ENCODE results near the gene FBN3. TPM values are rescaled to one million over a fixed set of nuclear protein-coding genes. Genes with fewer than 3 reads are reported as not detected.

FBN3 gene
- total RNA-seq, 1 donor from 2014 or later = not detected

DNA sequence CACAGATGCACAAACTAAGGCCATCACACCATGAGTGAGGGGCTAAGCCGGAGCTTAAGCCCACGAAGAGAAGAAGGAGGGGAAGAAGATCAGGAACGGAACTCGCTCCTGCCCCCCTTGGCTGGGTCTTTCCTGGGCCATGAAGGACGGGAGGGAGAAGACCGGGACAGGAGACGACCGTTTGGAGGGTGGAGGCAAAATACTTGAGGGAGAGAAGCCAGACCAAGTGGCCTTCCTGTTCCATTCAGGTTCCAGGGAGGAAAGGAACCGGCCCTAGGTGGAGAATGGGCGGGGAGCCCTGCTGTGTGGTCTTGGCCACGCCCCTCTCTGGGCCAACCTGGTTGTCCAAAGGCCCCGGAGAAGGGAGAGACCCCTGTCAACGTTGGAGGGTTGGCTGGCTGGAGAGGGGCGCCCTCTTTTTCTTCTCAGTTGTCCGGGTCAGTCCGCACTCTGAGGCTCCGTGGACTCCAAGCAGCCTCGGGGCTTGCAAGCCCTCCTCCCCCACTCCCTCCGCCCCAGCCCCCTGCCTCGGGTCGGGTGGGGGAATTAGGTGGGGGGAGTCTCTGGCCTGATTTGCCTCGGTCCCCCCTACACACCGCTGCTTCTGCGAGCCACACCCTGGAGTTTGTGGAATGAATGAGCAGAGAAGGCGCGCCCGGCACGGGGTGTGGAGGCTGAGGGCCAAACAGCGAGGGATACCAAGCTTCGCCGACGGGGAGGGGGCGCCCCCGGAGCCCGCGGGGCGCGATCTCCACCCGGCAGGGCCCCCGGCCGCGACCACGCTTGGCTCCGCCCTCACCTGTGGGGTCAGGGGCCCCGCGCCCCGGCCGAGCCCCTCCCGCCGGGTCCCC is 757 bp downstream of the FBN3 start:
- no peak for DNase-seq (ENCODE audit: low spot score)

- no peak for DNase-seq (ENCODE audit: low spot score)
These were observed 1.3 kb downstream of the FBN3 start for GRCh38 chr19:8148088-8148409.

- no peak for DNase-seq (ENCODE audit: low spot score)
These were observed 1.8 kb downstream of the FBN3 start for GRCh38 chr19:8147582-8147978.

DNA sequence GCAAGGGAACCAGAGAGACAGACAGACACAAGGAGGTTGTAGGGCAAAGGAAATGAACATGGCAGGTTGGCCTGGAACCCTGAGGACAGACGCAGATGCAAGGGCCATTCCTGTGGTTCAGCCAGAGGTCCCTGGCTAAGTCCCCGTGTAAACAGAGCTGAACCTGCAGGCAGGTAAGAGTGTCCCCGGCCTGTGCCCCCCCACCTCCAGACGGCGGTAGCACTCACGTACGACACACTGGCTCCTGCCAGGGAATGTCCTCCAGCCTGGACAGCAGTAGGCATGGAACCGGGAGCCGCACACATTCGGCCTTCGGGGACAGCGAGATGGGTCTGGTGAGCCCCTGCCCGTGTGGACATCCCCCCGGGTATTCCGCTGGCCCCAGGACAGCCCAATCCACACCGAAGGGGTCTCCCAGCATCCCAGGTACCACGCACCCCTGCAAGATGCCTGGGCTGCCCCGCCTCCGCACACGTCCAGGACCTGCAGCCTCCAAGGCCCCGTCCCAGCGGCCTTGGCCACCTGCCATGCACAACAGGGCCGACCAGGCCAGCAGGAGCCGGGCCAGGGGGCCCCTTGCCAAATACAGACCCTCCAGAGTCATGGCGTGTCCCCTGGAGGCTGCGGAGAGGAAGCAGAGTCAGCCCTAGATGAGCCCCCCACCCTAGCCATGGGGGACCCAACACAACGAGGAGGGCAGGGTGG is 2.4 kb downstream of the FBN3 start:
- DNase-seq (ENCODE audit: low spot score) = no peak

DNA sequence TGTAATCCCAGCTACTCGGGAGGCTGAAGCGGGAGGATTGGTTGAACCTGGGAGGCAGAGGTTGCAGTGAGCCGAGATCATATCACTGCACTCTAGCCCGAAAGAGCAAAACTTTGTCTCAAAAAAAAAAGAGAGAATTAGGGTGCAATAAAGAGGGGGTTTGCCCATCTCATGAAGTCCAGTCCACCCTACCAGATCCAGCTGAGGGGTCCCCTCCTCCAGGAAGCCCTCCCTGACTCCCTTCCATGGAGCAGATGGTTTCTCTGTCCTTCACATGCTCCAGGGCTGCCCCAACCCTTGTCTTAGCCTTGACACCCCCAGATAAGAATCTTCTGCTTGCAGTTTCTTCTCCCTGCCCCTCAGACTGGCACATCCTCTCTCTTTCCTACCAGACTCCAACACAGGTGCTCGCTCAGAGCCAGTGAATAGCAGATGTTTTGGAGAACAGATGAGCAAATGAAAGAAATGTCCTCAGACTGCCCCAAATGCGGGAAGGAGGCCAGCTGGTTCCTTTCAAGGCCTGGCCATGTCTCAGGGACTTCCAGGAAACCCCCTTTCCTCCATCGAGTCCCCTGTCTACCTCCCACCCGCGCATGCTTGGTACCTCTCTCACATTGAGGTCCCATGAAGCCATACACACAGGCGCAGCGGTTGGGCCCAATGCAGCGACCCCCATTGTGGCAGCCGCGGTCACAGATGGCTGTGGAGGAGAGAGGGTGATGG is 5.0 kb downstream of the FBN3 start:
- no peak for DNase-seq (ENCODE audit: low spot score)

- DNase-seq (ENCODE audit: low spot score) = no peak
These were observed 6.4 kb downstream of the FBN3 start for GRCh38 chr19:8143041-8143440.

- DNase-seq (ENCODE audit: low spot score) = no peak
These were observed 6.9 kb downstream of the FBN3 start for GRCh38 chr19:8142513-8142900.

GRCh38 chr19:8141726-8142512 is 7.5 kb downstream of the FBN3 start:
- no peak for DNase-seq (ENCODE audit: low spot score)

DNA sequence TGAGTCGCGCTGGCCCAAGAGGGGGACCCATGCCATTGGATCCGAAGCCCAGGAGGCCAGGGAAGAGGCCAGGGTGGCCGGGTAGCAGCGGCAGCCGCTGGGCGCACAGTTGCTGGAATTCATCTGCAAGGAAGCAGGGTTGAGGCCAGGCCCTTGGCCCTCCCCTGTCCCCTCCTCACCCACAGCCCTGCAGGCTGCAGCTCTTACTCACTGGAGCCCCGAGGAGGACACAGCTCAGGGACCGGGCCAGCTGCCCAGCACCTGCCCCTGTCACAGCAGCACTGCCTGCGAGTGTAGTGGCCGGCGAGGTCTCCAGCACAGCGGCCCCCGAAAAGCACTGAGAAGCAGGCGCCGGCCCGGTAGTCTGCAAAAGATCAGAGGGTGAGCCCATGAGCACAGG is 11.2 kb downstream of the FBN3 start:
- no peak for DNase-seq (ENCODE audit: low spot score)

DNA sequence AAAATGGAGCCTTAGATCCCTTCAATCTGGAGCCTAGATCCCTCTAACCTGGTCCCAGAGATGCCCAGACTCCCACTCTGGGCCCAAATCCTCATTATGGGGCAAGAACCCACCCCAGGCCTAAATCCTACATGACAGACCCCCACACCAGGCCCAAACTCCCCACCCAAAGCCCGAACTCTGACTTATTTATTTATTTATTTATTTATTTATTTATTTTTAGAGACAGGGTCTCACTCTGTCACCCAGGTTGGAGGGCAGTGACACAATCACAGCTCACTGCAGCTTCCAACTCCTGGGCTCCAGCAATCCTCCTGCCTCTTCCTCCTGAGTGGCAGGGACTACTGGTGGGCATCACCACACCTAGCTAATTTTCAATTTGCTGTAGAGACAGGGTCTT is 12.0 kb downstream of the FBN3 start:
- no peak for DNase-seq (ENCODE audit: low spot score)

DNA sequence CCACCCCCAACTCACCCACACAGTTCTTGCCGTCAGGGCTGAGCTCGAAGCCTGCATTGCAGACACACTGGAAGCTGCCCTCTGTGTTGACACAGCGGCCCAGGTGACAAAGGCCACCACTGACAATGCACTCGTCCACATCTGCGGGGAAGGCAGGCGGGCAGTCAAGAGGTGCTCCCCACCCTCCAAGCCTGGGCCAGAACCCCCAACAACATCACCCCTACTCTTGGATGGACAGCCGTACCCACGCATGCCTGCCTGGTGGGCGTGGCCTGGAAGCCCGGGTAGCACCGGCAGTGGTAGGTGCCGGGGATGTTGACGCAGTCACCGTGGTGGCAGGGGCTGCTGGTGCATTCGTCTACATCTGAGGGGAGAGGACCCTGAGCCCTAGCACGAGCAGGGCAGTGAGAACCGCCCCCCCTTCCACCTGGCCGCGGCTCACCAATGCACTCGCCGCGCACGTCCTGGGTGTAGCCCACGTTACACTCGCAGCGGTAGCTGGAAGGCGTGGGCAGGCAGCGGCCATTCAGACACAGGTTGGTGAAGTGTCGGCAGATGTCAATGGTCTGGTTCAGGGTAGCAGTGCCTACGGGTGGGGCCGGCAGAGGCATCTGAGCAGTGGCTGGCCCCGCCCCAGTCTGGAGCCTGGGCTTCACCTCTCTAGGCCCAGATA is 13.3 kb downstream of the FBN3 start:
- DNase-seq (ENCODE audit: low spot score) = no peak

- DNase-seq (ENCODE audit: low spot score) = no peak
These were observed 16.4 kb downstream of the FBN3 start for GRCh38 chr19:8132858-8133458.

- no peak for DNase-seq (ENCODE audit: low spot score)
These were observed 17.9 kb downstream of the FBN3 start for GRCh38 chr19:8131517-8131916.

- DNase-seq (ENCODE audit: low spot score) = no peak
These were observed 20.3 kb downstream of the FBN3 start for GRCh38 chr19:8129061-8129618.

- no peak for DNase-seq (ENCODE audit: low spot score)
These were observed 20.8 kb downstream of the FBN3 start for GRCh38 chr19:8128551-8128950.

GRCh38 chr19:8127311-8127710 is 22.1 kb downstream of the FBN3 start:
- no peak for DNase-seq (ENCODE audit: low spot score)

GRCh38 chr19:8126511-8126910 is 22.9 kb downstream of the FBN3 start:
- DNase-seq (ENCODE audit: low spot score) = no peak

DNA sequence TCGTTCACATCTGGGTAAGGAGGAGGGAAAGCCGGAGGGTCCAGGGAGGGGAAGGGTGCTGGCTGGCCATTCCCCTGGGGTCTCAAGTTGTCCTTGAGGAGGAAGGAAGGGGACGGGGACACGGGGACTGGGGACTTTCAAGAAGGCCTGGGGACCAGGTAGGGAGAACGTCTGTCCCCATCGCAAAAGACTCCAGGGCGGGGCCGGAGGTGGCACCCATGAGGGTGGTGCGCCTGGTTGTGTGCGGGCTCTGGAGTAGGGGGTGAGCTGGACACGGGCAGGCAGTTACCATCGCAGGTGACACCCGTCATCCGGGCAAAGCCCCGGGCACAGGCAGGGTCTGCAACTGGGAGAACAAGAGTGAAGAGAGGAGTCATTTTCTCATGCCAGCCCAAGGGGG is 23.4 kb downstream of the FBN3 start:
- DNase-seq (ENCODE audit: low spot score) = no peak

- DNase-seq (ENCODE audit: low spot score) = no peak
These were observed 25.7 kb downstream of the FBN3 start for GRCh38 chr19:8123683-8124082.

DNA sequence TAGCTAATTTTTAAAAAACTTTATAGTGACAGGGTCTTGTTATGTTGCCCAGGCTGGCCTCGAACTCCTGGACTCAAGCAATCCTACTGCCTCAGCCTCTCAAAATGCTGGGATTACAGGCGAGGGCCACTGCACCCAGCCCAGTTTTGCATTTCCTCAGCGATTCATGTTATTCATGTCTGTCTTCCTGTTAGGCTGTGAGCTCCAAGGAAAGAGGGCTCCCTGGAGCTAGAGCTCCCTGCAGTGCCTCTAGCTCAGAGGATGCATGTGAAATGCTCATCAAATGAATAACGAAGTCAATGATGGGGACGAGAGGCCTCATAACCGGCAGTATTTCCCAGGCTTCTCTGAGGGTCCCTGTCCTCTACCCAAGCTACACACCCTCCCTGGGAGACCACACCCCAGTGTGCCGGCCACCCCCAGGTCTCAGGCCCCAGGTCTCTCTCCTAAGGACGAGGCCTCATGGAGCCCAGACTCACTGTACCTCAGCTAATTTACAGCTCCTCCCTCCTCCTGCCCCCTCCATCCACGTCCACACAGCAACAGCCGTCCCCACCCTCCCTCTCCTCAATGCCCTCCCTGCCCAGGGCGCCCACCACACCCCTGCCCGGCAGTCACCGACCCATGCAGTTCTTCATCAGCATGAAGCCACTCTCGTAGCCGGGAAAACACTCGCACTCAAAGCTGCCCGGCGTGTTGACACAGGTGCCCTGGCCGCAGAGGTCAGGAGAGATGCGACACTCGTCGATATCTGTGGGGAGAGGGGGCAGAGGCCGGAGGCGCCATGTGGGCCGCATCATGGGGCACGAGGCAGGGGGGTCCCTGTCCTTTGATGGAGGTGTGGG is 28.5 kb downstream of the FBN3 start:
- DNase-seq (ENCODE audit: low spot score) = no peak
